Retina (tissue), 1 donor: ENCODE measurements around the gene RAB44.
"Not testable (repeated sequence)": the region's sequence is repeated elsewhere in the genome, so short reads cannot be mapped to it uniquely, and the experiment has no call there.

Source experiments
- DNase-seq: peaks from one replicate; pipeline ENCODE4 v3.0.0-alpha.2; 2016

Gene RAB44

DNA sequence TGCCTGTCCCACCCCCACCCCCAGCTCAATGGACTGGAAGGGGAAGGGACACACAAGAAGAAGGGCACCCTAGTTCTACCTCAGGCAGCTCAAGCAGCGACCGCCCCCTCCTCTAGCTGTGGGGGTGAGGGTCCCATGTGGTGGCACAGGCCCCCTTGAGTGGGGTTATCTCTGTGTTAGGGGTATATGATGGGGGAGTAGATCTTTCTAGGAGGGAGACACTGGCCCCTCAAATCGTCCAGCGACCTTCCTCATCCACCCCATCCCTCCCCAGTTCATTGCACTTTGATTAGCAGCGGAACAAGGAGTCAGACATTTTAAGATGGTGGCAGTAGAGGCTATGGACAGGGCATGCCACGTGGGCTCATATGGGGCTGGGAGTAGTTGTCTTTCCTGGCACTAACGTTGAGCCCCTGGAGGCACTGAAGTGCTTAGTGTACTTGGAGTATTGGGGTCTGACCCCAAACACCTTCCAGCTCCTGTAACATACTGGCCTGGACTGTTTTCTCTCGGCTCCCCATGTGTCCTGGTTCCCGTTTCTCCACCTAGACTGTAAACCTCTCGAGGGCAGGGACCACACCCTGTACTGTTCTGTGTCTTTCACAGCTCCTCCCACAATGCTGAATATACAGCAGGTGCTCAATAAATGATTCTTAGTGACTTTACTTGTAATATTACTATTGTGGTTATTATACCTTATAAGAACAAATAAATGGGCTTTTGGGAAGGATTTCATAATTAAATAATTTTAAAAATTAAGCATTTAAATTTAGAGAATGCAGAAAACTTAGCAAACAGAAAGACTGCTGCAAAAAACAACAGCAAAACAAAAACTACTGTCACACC is 10.7 kb upstream of the RAB44 start:
- DNase-seq = no peak

GRCh38 chr6:36688063-36688738 is 9.4 kb upstream of the RAB44 start:
- no peak for DNase-seq

GRCh38 chr6:36688739-36689075 is 8.9 kb upstream of the RAB44 start:
- DNase-seq = no peak

- DNase-seq = no peak
Measured at GRCh38 chr6:36691011-36691410, 6.6 kb upstream of the RAB44 start.

DNA sequence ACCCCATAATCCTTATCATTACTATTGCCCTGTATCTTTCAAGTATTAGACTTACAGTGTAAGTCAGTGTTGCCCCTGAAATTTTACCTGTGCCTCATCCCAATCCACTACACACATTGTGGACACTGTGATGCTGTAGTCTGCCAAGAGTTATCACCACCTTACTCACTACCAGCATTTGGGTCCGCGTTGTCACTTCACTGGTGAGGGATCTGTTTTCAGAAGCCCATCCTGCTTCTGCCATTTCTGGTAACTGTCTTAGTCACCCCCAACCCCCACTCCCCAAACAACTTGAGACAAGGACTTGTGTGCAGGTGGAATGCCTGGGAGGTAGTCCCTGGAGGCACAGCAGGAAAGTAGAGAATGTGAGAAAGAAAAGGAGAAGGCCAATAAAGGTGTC is 6.0 kb upstream of the RAB44 start:
- no peak for DNase-seq

GRCh38 chr6:36692220-36692619 is 5.4 kb upstream of the RAB44 start:
- no peak for DNase-seq

DNA sequence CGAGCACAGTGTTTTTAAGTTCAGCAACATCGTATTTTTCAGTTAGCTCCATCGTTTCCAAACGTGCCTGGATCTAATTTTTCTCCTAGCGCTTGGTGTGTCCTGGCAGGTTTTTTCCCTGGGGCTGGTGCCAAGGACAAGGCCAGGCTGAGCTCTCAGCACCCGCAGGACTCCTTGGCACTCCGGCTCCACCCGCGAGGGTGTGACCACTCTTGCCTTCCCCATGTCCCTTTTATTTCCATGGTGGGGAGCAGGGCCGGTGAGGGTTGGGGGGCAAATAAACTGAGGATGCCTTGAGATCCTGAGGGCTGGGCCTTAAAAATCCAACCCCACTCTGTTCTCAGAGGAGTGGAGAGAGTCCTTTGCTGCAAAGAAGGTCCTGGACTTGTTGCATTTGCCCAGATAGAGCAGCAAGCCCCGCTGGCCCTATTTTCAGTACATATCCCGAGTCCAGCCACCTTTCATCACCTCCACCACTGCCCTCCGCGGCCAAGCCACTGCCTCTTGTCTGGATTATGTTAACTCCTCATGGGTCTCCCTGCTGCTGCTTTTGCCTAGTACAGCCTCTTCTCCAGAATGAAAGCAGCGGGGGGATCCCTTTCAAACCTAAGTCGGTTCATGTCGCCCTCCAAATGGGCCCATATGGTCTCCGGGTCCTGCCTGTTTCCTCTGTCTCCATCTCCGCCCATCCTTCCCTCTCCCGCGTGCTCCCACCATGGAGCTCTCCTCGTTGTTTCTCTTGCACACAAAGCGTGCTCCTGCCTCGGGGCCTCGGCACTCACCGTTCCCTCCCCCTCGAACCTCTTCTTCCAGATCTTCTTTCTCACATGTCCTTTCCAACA is 4.5 kb upstream of the RAB44 start:
- DNase-seq = no peak

GRCh38 chr6:36694616-36695015 is 3.0 kb upstream of the RAB44 start:
- no peak for DNase-seq

GRCh38 chr6:36695414-36695813 is 2.2 kb upstream of the RAB44 start:
- DNase-seq = no peak

GRCh38 chr6:36698196-36698595 is 570 bp downstream of the RAB44 start:
- no peak for DNase-seq

- DNase-seq = no peak
Measured at GRCh38 chr6:36698871-36699271, 1.2 kb downstream of the RAB44 start.

- DNase-seq = no peak
Measured at GRCh38 chr6:36699348-36699747, 1.7 kb downstream of the RAB44 start.

- no peak for DNase-seq
Measured at GRCh38 chr6:36700071-36700812, 2.6 kb downstream of the RAB44 start.

DNA sequence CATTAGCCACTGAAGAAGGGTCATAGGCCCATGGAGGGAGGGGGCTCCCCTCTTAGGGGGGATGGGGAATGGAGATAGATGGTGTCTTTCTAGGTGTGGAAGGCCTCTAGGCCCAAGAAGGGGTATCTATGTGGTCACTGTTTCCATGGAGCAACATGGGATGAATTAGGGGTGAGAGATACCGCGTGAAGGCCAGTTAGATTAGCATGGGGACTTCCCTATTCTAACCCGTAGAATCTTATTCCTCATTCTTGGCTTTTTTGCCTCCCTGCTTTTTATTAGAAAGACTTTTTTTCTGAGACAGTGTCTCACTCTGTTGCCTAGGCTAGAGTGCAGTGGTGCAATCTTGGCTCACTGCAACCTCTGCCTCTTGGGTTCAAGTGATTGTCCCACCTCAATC is 3.2 kb downstream of the RAB44 start:
- no peak for DNase-seq

DNA sequence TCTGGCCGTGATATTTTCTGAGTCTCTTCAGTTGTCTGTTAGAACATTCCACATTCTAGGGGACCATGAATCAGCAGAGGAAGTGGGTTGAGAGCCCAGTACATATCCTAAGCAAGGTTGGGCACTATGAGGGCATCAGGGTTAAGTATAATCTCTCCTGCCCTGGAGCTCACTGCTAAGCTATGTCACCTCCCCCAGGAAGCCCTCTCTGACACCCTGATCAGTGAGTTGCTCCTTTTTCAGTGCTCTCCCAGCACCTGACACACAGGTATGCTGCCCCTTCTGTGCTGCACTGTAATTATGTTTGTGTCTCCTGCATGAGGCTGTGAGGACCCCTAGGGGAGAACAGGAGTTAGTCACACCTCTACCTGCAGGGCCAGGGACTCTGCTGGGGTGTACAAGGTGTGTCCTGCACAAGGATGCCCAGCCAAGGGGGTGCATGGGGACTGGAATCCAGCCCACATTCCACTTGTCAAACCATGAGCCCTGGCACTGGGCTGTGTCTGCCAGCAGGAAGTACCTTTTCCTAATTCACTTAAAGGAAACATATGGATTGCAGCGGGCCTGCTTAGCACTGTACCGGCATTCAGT is 3.9 kb downstream of the RAB44 start:
- DNase-seq = no peak

DNA sequence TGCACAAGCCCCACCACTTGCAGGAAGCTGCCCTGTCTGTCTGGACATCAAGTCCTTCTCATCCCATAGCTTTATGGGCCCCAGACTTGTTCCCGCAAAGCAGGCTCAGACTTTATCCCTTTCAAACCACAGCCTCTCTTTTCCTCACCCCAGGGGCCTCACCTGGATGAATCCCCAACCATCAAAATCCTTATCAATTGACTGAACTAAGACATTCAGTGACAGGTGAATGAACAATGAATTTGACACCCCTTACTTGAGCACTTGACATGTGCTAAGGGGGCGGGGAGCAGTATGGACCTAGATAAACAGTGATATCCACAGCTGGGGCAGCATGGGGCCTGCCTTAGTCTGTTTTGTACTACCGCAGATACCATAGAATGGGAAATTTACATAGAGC is 5.0 kb downstream of the RAB44 start:
- DNase-seq = no peak

DNA sequence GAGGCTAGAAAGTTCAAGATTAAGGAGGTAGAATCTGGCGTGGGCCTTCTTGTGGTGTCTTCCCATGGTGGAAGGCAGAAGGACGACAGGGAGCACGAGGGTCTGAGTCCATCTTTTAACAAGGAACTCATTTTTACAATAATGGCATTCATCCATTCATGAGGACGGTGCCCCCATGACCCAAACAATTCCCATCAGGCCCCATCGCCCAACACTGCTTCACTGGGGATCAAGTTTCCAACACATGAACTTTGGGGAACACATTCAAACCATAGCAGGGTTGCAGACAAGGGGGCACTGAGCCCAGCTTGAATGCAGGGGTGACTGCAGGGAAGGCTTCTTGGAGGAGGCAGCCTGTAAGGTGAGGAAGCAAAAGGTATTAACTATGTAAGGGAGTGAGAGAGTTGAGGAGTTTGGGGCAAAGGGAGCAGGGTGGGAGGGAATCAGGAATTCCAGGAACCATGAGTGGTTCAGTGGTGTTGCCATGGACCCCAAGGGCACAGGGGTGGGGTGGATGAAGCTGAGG is 5.5 kb downstream of the RAB44 start:
- DNase-seq = no peak

DNA sequence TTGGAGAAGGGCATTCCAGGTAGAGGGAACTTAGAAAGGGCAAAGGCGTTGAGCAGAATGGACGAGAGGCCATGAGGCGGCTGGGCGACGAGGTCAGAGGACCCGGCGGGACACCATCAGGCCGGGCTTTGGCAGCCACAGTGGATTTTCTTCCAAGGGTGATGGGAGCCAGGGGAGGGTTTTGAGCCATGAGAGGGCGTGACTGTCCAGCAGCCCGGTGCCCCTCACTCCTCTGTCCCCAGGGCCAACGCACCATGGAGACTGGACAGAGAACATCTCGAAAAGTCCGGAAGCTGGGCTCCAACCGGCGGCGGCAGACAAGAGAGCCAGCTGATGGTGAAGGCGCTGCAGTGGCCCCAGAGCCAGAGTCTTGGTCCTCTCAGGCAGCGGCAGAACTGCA is 6.4 kb downstream of the RAB44 start:
- DNase-seq = no peak

GRCh38 chr6:36704961-36705577 is 7.4 kb downstream of the RAB44 start:
- not testable (repeated sequence) for DNase-seq

DNA sequence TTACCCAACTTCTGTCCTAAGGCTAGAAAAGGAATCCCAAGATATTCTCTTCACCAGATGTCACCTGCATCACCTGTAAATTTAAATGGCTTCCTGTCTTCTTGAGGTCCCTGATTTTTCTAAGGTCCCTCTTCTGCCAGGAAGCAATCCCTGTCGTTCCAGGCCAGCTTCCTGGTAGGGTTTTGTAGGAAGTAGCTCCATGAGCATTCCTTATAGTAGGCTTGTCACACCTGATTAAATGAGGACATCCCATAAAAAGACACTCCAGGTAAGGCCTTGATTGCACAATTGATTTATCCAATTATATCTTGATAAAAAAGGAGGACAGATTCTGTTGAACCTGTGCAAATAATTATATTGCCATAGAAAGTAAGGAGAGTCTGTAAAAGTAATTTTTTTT is 8.7 kb downstream of the RAB44 start:
- DNase-seq = no peak

- DNase-seq = no peak
Measured at GRCh38 chr6:36712816-36713215, 15.2 kb downstream of the RAB44 start.

DNA sequence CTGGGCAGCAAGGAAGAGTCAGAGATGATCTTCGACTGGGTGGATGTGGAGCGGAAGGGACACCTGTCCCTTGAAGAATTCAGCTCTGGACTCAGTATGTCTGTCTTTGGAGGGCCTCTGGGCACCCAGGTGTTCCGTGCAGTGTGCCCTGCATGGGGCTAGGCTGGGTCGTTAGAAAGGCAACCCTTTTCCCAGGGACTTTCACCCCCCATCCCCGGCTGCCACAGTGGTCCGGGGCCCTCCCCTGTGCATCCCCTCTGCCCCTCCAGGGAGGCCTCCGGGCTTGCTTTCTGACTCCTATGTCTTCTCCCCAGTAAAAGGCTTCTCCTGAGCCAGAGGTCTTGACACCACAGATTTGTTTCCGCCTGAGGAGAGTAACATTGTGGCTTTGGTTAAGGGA is 16.2 kb downstream of the RAB44 start:
- no peak for DNase-seq
